A549 (cell line): ENCODE measurements around the gene MUC21. TPM values are rescaled to one million over a fixed set of nuclear protein-coding genes. Genes with fewer than 3 reads are reported as not detected.

Experiments
- ATAC-seq, 2 experiments: fragments of 200-7000 bp in 1 of 2; fragments of >200 bp in 1 of 2; cut with Nextera tagmentation in 1 of 2; cut with Tn5 transposase in 1 of 2; 3 replicates each; pipeline versions ENCODE4 v1.8.0 to v1.9.1; 2018 to 2020; ENCODE audit warnings: mild to moderate bottlenecking in 1 of 2, moderate library complexity in 1 of 2
- CTCF ChIA-PET: fragments of 300-600 bp; sonication (Branson Sonifier 250); formaldehyde crosslinking; extraction: SDS; loops from one replicate; lab custom pipeline; 2021; ENCODE audit warnings: antibody characterized with exemption, inconsistent platforms; lab: Yijun Ruan, JAX
- POLR2A ChIA-PET: fragments of 350-600 bp; formaldehyde crosslinking; extraction: SDS; loops from one replicate; lab custom pipeline; 2021; ENCODE audit warnings: antibody characterized with exemption, inconsistent platforms; lab: Yijun Ruan, JAX
- DNase-seq, 2 experiments: peaks; one replicate each; pipeline versions ENCODE4 v3.0.0 to v3.0.0-alpha.2; 2011 to 2016; ENCODE audit warnings: low read depth in 1 of 2, low spot score in 1 of 2
- FAIRE-seq: peaks from 2 replicates; lab custom pipeline; 2011; peaks lifted over from hg19 to GRCh38; lab: Jason Lieb, UNC
- H3K27ac ChIP-seq, 2 experiments: fragments of >200 bp; sonication (Bioruptor Twin); formaldehyde crosslinking; 3 replicates each; pipeline ENCODE4 v1.5.1; 2016 to 2017
- H3K4me1 ChIP-seq: fragments of >200 bp; sonication (Bioruptor Twin); formaldehyde crosslinking; 3 replicates; pipeline ENCODE4 v1.6.1; 2016
- H3K4me2 ChIP-seq: fragments of >200 bp; sonication (Bioruptor Twin); formaldehyde crosslinking; 3 replicates; pipeline ENCODE4 v1.6.1; 2016
- H3K4me3 ChIP-seq: fragments of >200 bp; sonication (Bioruptor Twin); formaldehyde crosslinking; 3 replicates; pipeline ENCODE4 v1.5.1; 2016
- H3K9me3 ChIP-seq: fragments of >200 bp; sonication (Bioruptor Twin); formaldehyde crosslinking; 3 replicates; pipeline ENCODE4 v1.6.1; 2016
- BCL3 ChIP-seq: fragments of >200 bp; sonication (Bioruptor Twin); formaldehyde crosslinking; IDR thresholded peaks from 3 replicates; pipeline ENCODE4 v1.6.1; 2016
- CBX2 ChIP-seq: fragments of 200-600 bp; sonication (generic); IDR thresholded peaks from 2 replicates; pipeline ENCODE4 v1.6.1; 2016; ENCODE audit warnings: low read depth, mild to moderate bottlenecking, borderline replicate concordance
- E2F6 ChIP-seq: IDR thresholded peaks from 2 replicates; pipeline ENCODE4 v1.6.1; 2012; ENCODE audit warnings: low read depth, borderline replicate concordance
- EHF ChIP-seq: fragments of 250-450 bp; sonication (Bioruptor Pico); IDR thresholded peaks from 2 replicates; pipeline ENCODE4 v1.5.0; 2020; ENCODE audit warnings: mild to moderate bottlenecking
- EHMT2 ChIP-seq: fragments of 200-600 bp; sonication (generic); IDR thresholded peaks from 2 replicates; pipeline ENCODE4 v1.6.1; 2016; ENCODE audit warnings: antibody characterized with exemption, low read depth, mild to moderate bottlenecking, moderate library complexity
- ELK1 ChIP-seq: fragments of 150-350 bp; IDR thresholded peaks from 2 replicates; pipeline ENCODE4 v1.6.1; 2014; ENCODE audit warnings: low read depth, mild to moderate bottlenecking, low read length
- EP300 ChIP-seq, 2 experiments: fragments of >200 bp; sonication (Bioruptor Twin); formaldehyde crosslinking; IDR thresholded peaks; 2 replicates in 1 of 2; 3 replicates in 1 of 2; pipeline ENCODE4 v1.6.1; 2016 to 2017
- FOSL2 ChIP-seq, 2 experiments: fragments of 450-650 bp in 1 of 2; fragments of >200 bp in 1 of 2; sonication (Bioruptor Twin) in 1 of 2; formaldehyde crosslinking; IDR thresholded peaks; 2 replicates each; pipeline versions ENCODE4 v1.5.0 to v1.6.1; 2016 to 2020; ENCODE audit warnings: mild to moderate bottlenecking in 1 of 2, moderate library complexity in 1 of 2
- FOXS1 ChIP-seq: fragments of 250-450 bp; sonication (Bioruptor Pico); IDR thresholded peaks from 2 replicates; pipeline ENCODE4 v1.5.0; 2020; ENCODE audit warnings: mild to moderate bottlenecking, moderate library complexity
- HES2 ChIP-seq: fragments of >200 bp; sonication (Bioruptor Twin); formaldehyde crosslinking; IDR thresholded peaks from 2 replicates; pipeline ENCODE4 v1.6.1; 2016
- HMGXB4 ChIP-seq: fragments of 250-450 bp; sonication (Bioruptor Pico); IDR thresholded peaks from 2 replicates; pipeline ENCODE4 v1.5.0; 2021; ENCODE audit warnings: mild to moderate bottlenecking, moderate library complexity, borderline replicate concordance
- HOXB13 ChIP-seq: fragments of 250-450 bp; sonication (Bioruptor Pico); IDR thresholded peaks from 2 replicates; pipeline ENCODE4 v1.5.0; 2020; ENCODE audit warnings: low read depth, mild to moderate bottlenecking, moderate library complexity
- JUNB ChIP-seq: fragments of >200 bp; sonication (Bioruptor Twin); formaldehyde crosslinking; IDR thresholded peaks from 2 replicates; pipeline ENCODE4 v1.6.1; 2016
- KDM5A ChIP-seq: fragments of 200-600 bp; sonication (generic); IDR thresholded peaks from 2 replicates; pipeline ENCODE4 v1.6.1; 2016; ENCODE audit warnings: antibody characterized with exemption, mild to moderate bottlenecking
- MAFK ChIP-seq: fragments of 450-650 bp; IDR thresholded peaks from 2 replicates; pipeline ENCODE4 v1.6.1; 2014; ENCODE audit not compliant: partially characterized antibody
- MAZ ChIP-seq: fragments of 150-350 bp; IDR thresholded peaks from 2 replicates; pipeline ENCODE4 v1.6.1; 2014; ENCODE audit warnings: antibody characterized with exemption, low read depth, low read length, borderline replicate concordance
- MYC ChIP-seq: IDR thresholded peaks from 2 replicates; pipeline ENCODE4 v1.6.1; 2012; ENCODE audit warnings: mild to moderate bottlenecking, inconsistent platforms, low read length, improper control_type of control experiment, borderline replicate concordance
- NPAS2 ChIP-seq: fragments of 250-450 bp; sonication (Bioruptor Pico); IDR thresholded peaks from 2 replicates; pipeline ENCODE4 v1.8.0; 2022; ENCODE audit warnings: mild to moderate bottlenecking, moderate library complexity, borderline replicate concordance
- PBX3 ChIP-seq: IDR thresholded peaks from 2 replicates; pipeline ENCODE4 v1.6.1; 2012
- PHF8 ChIP-seq: fragments of 200-600 bp; sonication (generic); IDR thresholded peaks from 2 replicates; pipeline ENCODE4 v1.6.1; 2016; ENCODE audit warnings: low read depth, mild to moderate bottlenecking, antibody characterized with exemption, moderate library complexity, borderline replicate concordance
- POLR2AphosphoS2 ChIP-seq: conservative IDR thresholded peaks from 2 replicates; pipeline ENCODE4 v1.6.1; 2012; ENCODE audit warnings: low read length, improper control_type of control experiment, inconsistent platforms
- RAD21 ChIP-seq, 2 experiments: fragments of >200 bp in 1 of 2; sonication (Bioruptor Twin) in 1 of 2; formaldehyde crosslinking in 1 of 2; IDR thresholded peaks in 1 of 2; conservative IDR thresholded peaks in 1 of 2; 2 replicates in 1 of 2; 3 replicates in 1 of 2; pipeline ENCODE4 v1.6.1; 2012 to 2018; ENCODE audit warnings: inconsistent platforms in 1 of 2
- RCOR1 ChIP-seq: fragments of 150-350 bp; IDR thresholded peaks from 2 replicates; pipeline ENCODE4 v1.6.1; 2014; ENCODE audit warnings: antibody characterized with exemption, low read length, low read depth
- SMC3 ChIP-seq: fragments of >200 bp; sonication (Bioruptor Twin); formaldehyde crosslinking; IDR thresholded peaks from 3 replicates; pipeline ENCODE4 v1.6.1; 2018; ENCODE audit warnings: inconsistent platforms
- SREBF2 ChIP-seq: fragments of 450-650 bp; IDR thresholded peaks from 2 replicates; pipeline ENCODE4 v1.6.1; 2014; ENCODE audit warnings: mild to moderate bottlenecking, moderate library complexity
- TFCP2L1 ChIP-seq: fragments of 250-450 bp; sonication (Bioruptor Pico); IDR thresholded peaks from 2 replicates; pipeline ENCODE4 v1.5.0; 2021; ENCODE audit warnings: mild to moderate bottlenecking
- TP53 ChIP-seq: fragments of 250-450 bp; sonication (Bioruptor Pico); IDR thresholded peaks from 2 replicates; pipeline ENCODE4 v1.5.0; 2021; ENCODE audit warnings: mild to moderate bottlenecking, moderate library complexity
- ZNF302 ChIP-seq: fragments of 250-450 bp; sonication (Bioruptor Pico); IDR thresholded peaks from 2 replicates; pipeline ENCODE4 v1.9.0; 2021; ENCODE audit warnings: inconsistent platforms, mild to moderate bottlenecking, moderate library complexity
- ZSCAN20 ChIP-seq: fragments of 250-450 bp; sonication (Bioruptor Pico); IDR thresholded peaks from 2 replicates; pipeline ENCODE4 v1.8.0; 2022; ENCODE audit warnings: mild to moderate bottlenecking, moderate library complexity
- WGBS: methylation state at CpG from one replicate; pipeline ENCODE4 v1.1.6; 2017; ENCODE audit errors: missing lambda C conversion rate; 5-methylcytosine and 5-hydroxymethylcytosine counted together
- polyA plus RNA-seq, 4 experiments: library from polyadenylated mRNA; depleted of rRNA in 3 of 4; stranded (reverse); fragments of >200 nt; fragmentation: RNase III in 1 of 4; extraction: RNeasy Plus Mini Kit Qiagen cat#74134 plus additional on column Dnase treatment in 1 of 4; gene quantifications; 2 replicates in 3 of 4; 3 replicates in 1 of 4; pipeline ENCODE4 v1.2.3, GENCODE V29; 2011 to 2017

Gene MUC21
- polyA plus RNA-seq, 2 of the 4 experiments (the other 2 are of a cell fraction), result not detected

- CTCF ChIA-PET, result interaction anchor here (0.9 to 2.6 kb wide), 3 partner anchors 42 to 122 kb away, joined by 3 to 8 read pairs (median 3); no protein-coding TSS in a partner anchor
- FAIRE-seq (no peak), ATAC-seq (no peak)
These were observed 54.2 kb downstream of the MUC21 start for GRCh38 chr6:31037682-31038081.

GRCh38 chr6:31038559-31038958, 55.0 kb downstream of the MUC21 start:
- no peak for FAIRE-seq
- ChIA-PET CTCF (interaction anchor here (2.6 kb wide), 1 partner anchor 96 kb away, joined by 8 read pairs; no protein-coding TSS in a partner anchor), POLR2A (no interaction called here)
- no peak for TF ChIP-seq EP300 (IDR thresholded peaks at IDR 0.05)
- TF ChIP-seq PHF8, result no peak
- no peak for TF ChIP-seq SREBF2
- no peak for TF ChIP-seq JUNB
- TF ChIP-seq POLR2AphosphoS2, result no peak
- no peak for TF ChIP-seq E2F6
- no peak for TF ChIP-seq HOXB13 (CRISPR knock-in tag)
- no peak for TF ChIP-seq PBX3
- TF ChIP-seq KDM5A, result no peak
- TF ChIP-seq NPAS2, result no peak
- no peak for TF ChIP-seq EHMT2
- TF ChIP-seq MYC, result no peak
- TF ChIP-seq CBX2, result no peak
- no peak for TF ChIP-seq HES2
- TF ChIP-seq EHF (CRISPR knock-in tag), result no peak
- no peak for TF ChIP-seq TFCP2L1 (CRISPR knock-in tag)
- TF ChIP-seq MAFK, result no peak

More at GRCh38 chr6:31037682-31038081, 54.2 kb downstream of the MUC21 start:
- Histone ChIP-seq H3K4me1 (peaks cover 21% of the 10 kb centered on the region), H3K27ac (no peak overlapping the region), H3K4me2 (no peak overlapping the region), H3K9me3 (no peaks in the 10 kb centered on the region), H3K4me3 (no peak overlapping the region)
- DNase-seq, result no peak
- 100% methylated on average over 2 of the region's 3 CpGs for WGBS
- TF ChIP-seq POLR2AphosphoS2 (no peak), RAD21 (conservative IDR thresholded peaks at IDR 0.05 in 1 of 2, IDR thresholded peaks at IDR 0.05 in 1 of 2) (no peak), E2F6 (no peak), RCOR1 (no peak), ELK1 (no peak), HMGXB4 (CRISPR knock-in tag) (no peak), FOSL2 (IDR thresholded peaks at IDR 0.05) (no peak), FOSL2 (CRISPR knock-in tag; IDR thresholded peaks at IDR 0.05) (no peak), ZSCAN20 (CRISPR knock-in tag) (no peak), MAZ (no peak), FOXS1 (CRISPR knock-in tag) (no peak), SREBF2 (no peak), SMC3 (no peak), KDM5A (no peak), TP53 (CRISPR knock-in tag) (no peak), ZNF302 (CRISPR knock-in tag) (no peak), BCL3 (no peak)
- POLR2A ChIA-PET, result no interaction called here

More at GRCh38 chr6:31038559-31038958, 55.0 kb downstream of the MUC21 start:
- Histone ChIP-seq H3K9me3 (no peaks in the 10 kb centered on the region), H3K4me1 (peaks cover 21% of the 10 kb centered on the region), H3K4me3 (no peak overlapping the region), H3K4me2 (no peak overlapping the region), H3K27ac (no peak overlapping the region)
- DNase-seq (no peak), ATAC-seq (no peak)
- WGBS, result 94% methylated on average over 8 of the region's 8 CpGs
